ENCODE results near the gene NUTM2B.
"Not testable (repeated sequence)": the region's sequence is repeated elsewhere in the genome, so short reads cannot be mapped to it uniquely, and the experiment has no call there.

NUTM2B gene

GRCh38 chr10:79744844-79745243, 41.8 kb downstream of the NUTM2B start:
- DNase-seq: not testable (repeated sequence)

- not testable (repeated sequence) for DNase-seq
Measured at GRCh38 chr10:79748510-79748909, 45.5 kb downstream of the NUTM2B start.

- not testable (repeated sequence) for DNase-seq
Measured at GRCh38 chr10:79753601-79754000, 50.6 kb downstream of the NUTM2B start.

- DNase-seq: not testable (repeated sequence)
Measured at GRCh38 chr10:79758297-79758993, 55.4 kb downstream of the NUTM2B start.

All from left hindlimb (tissue), 1 donor.